OCI-M2 (cell line): ENCODE measurements around the gene ADAM15.
A peak's percentile ranks its signal among the peaks of the same experiment; 100 is the strongest.

ENCODE experiments used
- DNase-seq: peaks from one replicate; lab custom pipeline; 2025; ENCODE audit not compliant: unreplicated experiment; lab: John Stamatoyannopoulos, UW

Gene ADAM15

DNA sequence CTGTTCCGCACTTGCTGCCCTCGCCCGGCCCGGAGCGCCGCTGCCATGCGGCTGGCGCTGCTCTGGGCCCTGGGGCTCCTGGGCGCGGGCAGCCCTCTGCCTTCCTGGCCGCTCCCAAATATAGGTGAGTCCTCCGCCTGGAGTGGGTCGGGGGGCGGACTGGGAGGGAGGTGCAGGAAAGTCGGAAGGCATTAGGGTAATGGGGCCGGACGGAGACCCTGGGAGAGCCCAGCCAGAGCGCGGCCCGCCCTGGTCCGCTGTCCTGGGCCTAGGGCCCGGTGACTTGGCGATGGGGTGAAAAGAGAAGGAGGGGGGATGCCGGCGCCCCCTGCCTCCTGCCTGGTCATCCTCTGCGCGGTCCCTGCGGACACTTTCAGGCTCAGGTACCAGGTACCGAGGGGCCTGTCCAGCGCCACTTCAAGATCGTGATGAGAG lies 243 bp downstream of the ADAM15 start:
- DNase-seq = no peak

DNA sequence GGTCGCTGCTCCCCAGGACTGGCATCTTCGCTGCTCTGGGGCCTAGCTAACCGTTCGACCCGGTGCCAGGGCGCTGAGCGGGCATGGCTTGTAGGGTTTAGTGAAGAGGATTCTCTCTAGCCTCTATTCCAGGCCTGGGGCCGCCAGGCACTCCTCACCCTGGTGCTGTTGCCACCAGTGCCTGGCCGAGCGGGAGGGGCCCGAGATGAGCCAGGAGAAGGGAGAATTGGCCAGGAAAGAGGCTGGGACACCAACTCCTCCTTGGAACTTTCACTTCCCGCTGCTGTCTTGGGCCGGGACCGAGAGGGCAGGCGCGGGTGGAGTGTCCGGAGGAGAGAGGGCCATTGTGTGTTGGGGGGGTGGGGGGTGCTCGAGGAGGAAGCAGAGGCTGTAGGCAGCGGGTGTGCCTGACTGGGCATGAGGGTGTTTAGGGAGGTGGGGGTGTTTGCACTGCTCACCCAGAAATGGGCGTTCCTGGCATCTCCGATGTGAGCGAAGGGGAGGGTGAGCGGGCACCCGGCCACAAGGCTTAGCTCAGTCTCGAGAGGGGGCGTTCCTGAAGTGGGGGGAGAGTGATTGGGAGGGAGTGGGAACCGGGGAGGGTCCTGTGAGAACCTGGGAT lies 772 bp downstream of the ADAM15 start:
- DNase-seq = no peak

DNA sequence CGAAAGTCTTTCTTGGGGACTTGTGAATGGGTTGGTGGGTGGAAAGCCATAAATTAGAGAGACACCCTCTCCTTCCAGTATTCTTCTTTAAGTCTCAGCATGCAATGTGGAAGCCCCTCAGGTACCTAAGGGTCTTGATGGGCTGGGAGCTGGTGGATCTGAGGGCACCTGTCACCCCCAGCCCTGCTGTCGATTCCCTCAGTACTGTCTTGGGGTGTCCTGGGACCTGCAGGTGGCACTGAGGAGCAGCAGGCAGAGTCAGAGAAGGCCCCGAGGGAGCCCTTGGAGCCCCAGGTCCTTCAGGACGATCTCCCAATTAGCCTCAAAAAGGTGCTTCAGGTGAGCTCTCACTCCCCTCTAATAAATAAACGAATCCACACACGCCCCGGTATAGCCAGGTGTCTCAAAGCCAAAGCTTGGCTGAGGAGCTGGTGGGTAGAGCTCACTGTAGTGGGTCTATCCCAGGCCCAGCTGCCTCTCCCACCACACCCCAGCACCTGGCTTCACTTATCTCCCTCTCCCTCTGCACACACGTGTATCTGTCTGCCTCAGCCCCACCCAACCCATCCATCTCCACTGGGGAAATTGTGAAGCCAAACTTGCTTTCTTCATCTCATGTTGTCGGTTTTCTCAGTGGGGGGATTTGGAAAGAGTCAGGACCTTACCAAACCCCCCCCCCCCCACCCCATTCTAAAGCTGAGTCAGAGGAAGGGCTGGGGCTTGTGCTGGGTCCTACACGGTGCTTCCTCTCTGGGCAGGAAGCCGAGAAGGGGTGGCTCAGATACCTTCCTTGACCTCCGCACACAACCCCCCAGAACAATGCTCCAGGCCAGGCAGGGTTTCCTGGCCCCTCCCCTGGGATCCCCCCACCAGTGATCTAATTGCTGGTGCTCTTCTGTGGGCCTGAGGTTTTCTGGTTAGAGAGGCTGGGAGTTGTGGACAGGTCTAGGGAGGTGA lies 1.6 kb downstream of the ADAM15 start:
- DNase-seq = no peak

DNA sequence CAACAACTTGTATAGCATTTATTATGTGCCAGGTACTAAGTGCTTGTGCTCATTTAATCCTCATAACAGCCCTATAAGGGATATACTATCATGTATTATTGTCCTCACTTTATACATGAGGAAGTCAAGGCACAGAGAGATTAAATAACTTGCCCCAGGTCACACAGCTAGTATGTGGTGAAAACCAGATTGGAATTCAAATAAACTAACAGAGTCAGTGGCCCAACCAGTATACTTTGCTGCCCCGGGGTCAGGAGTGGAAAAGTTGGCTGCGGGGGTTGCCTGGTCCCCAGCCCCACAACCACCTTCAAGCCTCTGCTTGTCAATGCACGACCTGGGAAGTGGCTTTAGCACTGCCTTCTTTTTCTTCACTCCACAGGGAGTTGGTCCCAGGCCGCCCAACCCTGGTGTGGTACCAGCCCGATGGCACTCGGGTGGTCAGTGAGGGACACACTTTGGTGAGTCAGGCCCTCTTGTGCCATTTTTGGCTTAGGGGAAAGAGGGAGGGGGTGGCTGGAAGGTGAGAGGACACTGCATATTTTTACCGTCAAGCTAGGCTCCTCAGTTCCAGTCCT lies 2.5 kb downstream of the ADAM15 start:
- DNase-seq = no peak

- DNase-seq = no peak
Measured at GRCh38 chr1:155057104-155057503, 6.0 kb downstream of the ADAM15 start.

GRCh38 chr1:155057788-155058211 lies 6.7 kb downstream of the ADAM15 start:
- DNase-seq = no peak

DNA sequence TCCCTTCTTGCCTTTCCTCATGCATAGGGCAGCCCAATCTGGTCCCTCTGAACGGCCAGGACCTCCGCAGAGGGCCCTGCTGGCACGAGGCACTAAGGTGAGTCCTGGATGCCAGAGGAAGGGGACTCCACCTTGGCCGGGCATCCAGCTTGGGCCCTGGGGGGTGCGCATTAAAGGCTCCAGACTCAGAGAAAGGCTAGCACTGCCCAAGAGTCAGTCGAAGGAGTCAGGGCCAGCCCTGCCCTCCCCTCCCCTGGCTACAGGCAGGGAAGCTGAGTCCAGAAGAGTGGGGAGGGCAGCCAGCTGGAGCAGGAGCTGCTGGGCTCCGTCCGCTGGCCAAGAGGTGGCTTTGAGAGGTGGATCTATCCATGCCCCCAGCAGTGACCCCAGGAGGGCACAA lies 9.6 kb downstream of the ADAM15 start:
- no peak for DNase-seq

DNA sequence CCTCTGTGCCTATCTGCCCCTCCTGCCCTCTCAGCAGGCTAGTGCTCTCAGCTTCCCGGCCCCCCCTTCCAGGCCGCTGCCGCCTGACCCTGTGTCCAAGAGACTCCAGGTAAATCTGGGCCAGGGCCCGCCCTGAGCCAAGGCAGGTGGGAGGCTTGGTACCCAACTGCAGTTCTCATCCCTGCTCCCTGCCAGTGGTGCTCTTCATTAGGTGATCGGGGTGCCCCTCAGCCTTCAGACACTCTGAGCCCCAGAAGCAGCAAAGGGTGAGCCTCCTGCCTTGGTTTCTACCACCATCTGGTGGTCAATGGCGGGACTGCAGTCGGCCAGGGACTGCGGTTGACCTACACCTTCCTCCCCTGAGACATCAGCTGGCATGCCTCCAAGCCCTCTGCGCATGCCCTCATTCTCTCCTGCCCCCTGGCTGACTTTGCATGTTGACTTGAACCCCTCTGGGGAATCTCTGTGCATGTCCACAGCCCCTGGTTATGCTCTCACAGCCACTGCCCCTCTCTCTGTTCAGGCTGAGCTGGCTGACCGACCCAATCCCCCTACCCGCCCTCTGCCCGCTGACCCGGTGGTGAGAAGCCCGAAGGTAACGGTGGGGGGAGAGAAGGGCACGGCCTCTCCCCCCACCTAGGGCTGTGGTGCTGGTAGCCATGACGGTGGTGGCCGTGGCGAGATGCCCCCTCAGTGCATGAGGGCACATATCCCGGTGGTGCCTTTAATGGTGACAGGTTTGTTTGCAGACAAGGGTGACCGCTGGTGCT lies 10.4 kb downstream of the ADAM15 start:
- DNase-seq = peak; percentile 40

DNA sequence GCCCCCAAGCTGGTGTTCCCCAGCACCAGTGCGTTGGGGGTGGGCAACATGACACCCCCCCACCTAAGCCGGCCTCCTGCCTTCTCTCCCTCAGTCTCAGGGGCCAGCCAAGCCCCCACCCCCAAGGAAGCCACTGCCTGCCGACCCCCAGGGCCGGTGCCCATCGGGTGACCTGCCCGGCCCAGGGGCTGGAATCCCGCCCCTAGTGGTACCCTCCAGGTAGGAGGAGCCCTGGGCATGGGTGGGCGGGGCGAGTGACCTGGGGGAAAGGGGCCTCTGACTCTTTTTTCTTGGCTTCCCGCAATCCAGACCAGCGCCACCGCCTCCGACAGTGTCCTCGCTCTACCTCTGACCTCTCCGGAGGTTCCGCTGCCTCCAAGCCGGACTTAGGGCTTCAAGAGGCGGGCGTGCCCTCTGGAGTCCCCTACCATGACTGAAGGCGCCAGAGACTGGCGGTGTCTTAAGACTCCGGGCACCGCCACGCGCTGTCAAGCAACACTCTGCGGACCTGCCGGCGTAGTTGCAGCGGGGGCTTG lies 11.1 kb downstream of the ADAM15 start:
- no peak for DNase-seq

DNA sequence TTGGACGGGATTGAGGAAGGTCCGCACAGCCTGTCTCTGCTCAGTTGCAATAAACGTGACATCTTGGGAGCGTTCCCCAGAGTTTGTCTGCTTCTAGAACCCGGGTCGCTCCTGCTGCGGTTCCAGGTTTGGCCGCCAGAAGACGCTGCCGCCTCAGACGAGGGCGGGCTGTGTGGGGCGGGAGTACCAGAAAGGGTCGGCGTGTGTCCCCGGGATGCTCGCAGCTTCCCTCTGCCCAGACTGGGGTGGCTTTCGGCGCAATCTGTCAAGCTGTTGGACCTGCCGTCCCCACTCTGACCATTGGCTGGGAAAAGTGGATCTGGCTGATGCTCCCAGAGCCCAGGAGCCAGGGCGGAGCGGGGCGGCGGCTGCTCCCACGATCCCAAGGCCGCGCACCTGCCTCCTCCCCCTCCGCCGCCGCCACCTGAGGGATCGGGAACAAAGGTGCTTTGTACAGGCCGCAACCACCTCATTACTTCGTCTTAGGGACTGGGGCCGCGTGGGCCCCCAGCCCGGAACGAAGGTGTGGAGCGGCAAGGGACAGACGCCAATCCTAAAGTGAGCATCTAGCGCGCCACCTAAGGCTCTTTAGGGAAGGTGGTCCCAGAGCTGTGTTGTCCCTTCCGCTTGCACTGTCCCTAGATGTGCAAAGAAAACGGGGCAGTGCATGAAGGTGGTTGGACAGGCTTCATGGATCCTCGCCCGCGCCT lies 11.7 kb downstream of the ADAM15 start:
- DNase-seq = no peak

GRCh38 chr1:155063550-155064110 lies 12.5 kb downstream of the ADAM15 start, which contains the start of gene EFNA4:
TSS of gene EFNA4 (plus strand) at chr1:155063740. CDS start at chr1:155063824, 84 bp downstream.
- peak; percentile 41 for DNase-seq

GRCh38 chr1:155064111-155064831 lies 13.2 kb downstream of the ADAM15 start:
- no peak for DNase-seq

GRCh38 chr1:155064832-155065429 lies 13.8 kb downstream of the ADAM15 start:
- DNase-seq = no peak

- no peak for DNase-seq
Measured at GRCh38 chr1:155066777-155067176, 15.7 kb downstream of the ADAM15 start.

DNA sequence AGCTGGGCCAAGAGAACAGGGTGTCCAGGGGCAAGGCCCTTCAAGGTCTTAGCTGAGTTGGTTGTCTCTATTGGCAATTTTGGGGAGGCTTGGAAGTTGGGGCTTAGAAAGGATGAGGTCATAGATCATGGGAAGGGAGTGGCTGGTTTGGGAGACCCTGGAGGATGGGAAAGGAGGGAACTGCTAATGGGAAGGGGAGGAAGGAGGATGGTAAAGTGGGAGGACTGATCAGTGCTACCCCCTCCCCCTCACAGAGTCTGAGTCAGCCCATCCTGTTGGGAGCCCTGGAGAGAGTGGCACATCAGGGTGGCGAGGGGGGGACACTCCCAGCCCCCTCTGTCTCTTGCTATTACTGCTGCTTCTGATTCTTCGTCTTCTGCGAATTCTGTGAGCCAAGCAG lies 17.5 kb downstream of the ADAM15 start:
- DNase-seq = no peak

- DNase-seq = no peak
Measured at GRCh38 chr1:155069551-155070157, 18.5 kb downstream of the ADAM15 start.

GRCh38 chr1:155070158-155070621 lies 19.1 kb downstream of the ADAM15 start:
- DNase-seq = no peak
